H9 (cell line): ENCODE data around the gene LHPP. TPM values are rescaled to one million over a fixed set of nuclear protein-coding genes. Genes with fewer than 3 reads are reported as not detected.
A peak's percentile ranks its signal among the peaks of the same experiment; 100 is the strongest.

Experiments
- DNase-seq: peaks from one replicate; pipeline ENCODE4 v3.0.0-alpha.2; 2017
- H2AFZ ChIP-seq: one replicate; pipeline ENCODE4 v1.6.1; 2013; ENCODE audit warnings: mild to moderate bottlenecking, low read length, control low read depth, moderate library complexity
- H2AK5ac ChIP-seq: 2 replicates; pipeline ENCODE4 v1.6.1; 2013; ENCODE audit warnings: low read length, control low read depth, mixed read lengths; ENCODE audit not compliant: insufficient read length
- H2BK120ac ChIP-seq: one replicate; pipeline ENCODE4 v1.6.1; 2013; ENCODE audit warnings: low read depth, mild to moderate bottlenecking, low read length, control low read depth, inconsistent platforms; ENCODE audit not compliant: poor library complexity, severe bottlenecking
- H2BK12ac ChIP-seq: 2 replicates; pipeline ENCODE4 v1.6.1; 2013; ENCODE audit warnings: low read length, control low read depth, mixed read lengths, low read depth; ENCODE audit not compliant: insufficient read length
- H2BK15ac ChIP-seq: 2 replicates; pipeline ENCODE4 v1.6.1; 2013; ENCODE audit warnings: low read depth, low read length, control low read depth
- H2BK20ac ChIP-seq: one replicate; pipeline ENCODE4 v1.6.1; 2013; ENCODE audit warnings: low read depth, mild to moderate bottlenecking, low read length, control low read depth, inconsistent platforms; ENCODE audit not compliant: poor library complexity, severe bottlenecking
- H2BK5ac ChIP-seq: 2 replicates; pipeline ENCODE4 v1.6.1; 2013; ENCODE audit warnings: low read length, control low read depth, mixed read lengths; ENCODE audit not compliant: insufficient read length
- H3K14ac ChIP-seq: 2 replicates; pipeline ENCODE4 v1.6.1; 2013; ENCODE audit warnings: low read length, control low read depth; ENCODE audit not compliant: insufficient read depth
- H3K18ac ChIP-seq: 2 replicates; pipeline ENCODE4 v1.6.1; 2013; ENCODE audit warnings: low read depth, mild to moderate bottlenecking, mixed read lengths, low read length, control low read depth; ENCODE audit not compliant: insufficient read length
- H3K23ac ChIP-seq: 2 replicates; pipeline ENCODE4 v1.6.1; 2013; ENCODE audit warnings: low read length, control low read depth, mixed read lengths, low read depth; ENCODE audit not compliant: insufficient read length
- H3K23me2 ChIP-seq: 2 replicates; pipeline ENCODE4 v1.6.1; 2013; ENCODE audit warnings: low read depth, mild to moderate bottlenecking, mixed read lengths, low read length, control low read depth; ENCODE audit not compliant: insufficient read length, poor library complexity, severe bottlenecking
- H3K27ac ChIP-seq: 2 replicates; pipeline ENCODE4 v1.5.1; 2013; ENCODE audit warnings: low read length, control low read depth, mixed read lengths, low read depth; ENCODE audit not compliant: insufficient read length
- H3K27me3 ChIP-seq: 2 replicates; pipeline ENCODE4 v1.6.1; 2013; ENCODE audit warnings: low read length, control low read depth, inconsistent platforms; ENCODE audit not compliant: insufficient read depth
- H3K4ac ChIP-seq: 2 replicates; pipeline ENCODE4 v1.6.1; 2013; ENCODE audit warnings: low read depth, mild to moderate bottlenecking, control low read depth, inconsistent platforms, low read length, moderate library complexity
- H3K4me1 ChIP-seq: 2 replicates; pipeline ENCODE4 v1.6.1; 2013; ENCODE audit warnings: low read length, control low read depth, inconsistent platforms; ENCODE audit not compliant: insufficient read depth
- H3K4me2 ChIP-seq: 2 replicates; pipeline ENCODE4 v1.6.1; 2013; ENCODE audit warnings: low read length, control low read depth, mixed read lengths; ENCODE audit not compliant: insufficient read length, insufficient read depth
- H3K56ac ChIP-seq: 2 replicates; pipeline ENCODE4 v1.6.1; 2013; ENCODE audit warnings: low read depth, mild to moderate bottlenecking, mixed read lengths, low read length, control low read depth; ENCODE audit not compliant: insufficient read length
- H3K79me1 ChIP-seq: 2 replicates; pipeline ENCODE4 v1.6.1; 2013; ENCODE audit warnings: low read depth, mild to moderate bottlenecking, moderate library complexity, low read length, control low read depth, inconsistent platforms; ENCODE audit not compliant: insufficient read depth, poor library complexity, severe bottlenecking
- H3K79me2 ChIP-seq: 2 replicates; pipeline ENCODE4 v1.6.1; 2013; ENCODE audit warnings: low read length, control low read depth, inconsistent platforms; ENCODE audit not compliant: insufficient read depth
- H3K9ac ChIP-seq: 2 replicates; pipeline ENCODE4 v1.6.1; 2013; ENCODE audit warnings: low read length, control low read depth, mixed read lengths; ENCODE audit not compliant: insufficient read length; ENCODE audit errors: extremely low read depth
- H3K9me3 ChIP-seq: one replicate; pipeline ENCODE4 v1.6.1; 2013; ENCODE audit warnings: low read depth, low read length, inconsistent platforms; ENCODE audit not compliant: control insufficient read depth
- H3T11ph ChIP-seq: one replicate; pipeline ENCODE4 v1.6.1; 2013; ENCODE audit warnings: mild to moderate bottlenecking, low read length, control low read depth, inconsistent platforms
- H4K20me1 ChIP-seq: one replicate; pipeline ENCODE4 v1.6.1; 2013; ENCODE audit not compliant: control insufficient read depth, insufficient read length, insufficient read depth
- H4K5ac ChIP-seq: 2 replicates; pipeline ENCODE4 v1.6.1; 2013; ENCODE audit warnings: low read depth, mild to moderate bottlenecking, mixed read lengths, low read length, control low read depth; ENCODE audit not compliant: insufficient read length
- H4K8ac ChIP-seq: replicated peaks from 2 replicates; pipeline ENCODE4 v1.6.1; 2013; ENCODE audit warnings: low read length, control low read depth, mixed read lengths, low read depth; ENCODE audit not compliant: insufficient read length
- H4K91ac ChIP-seq: 2 replicates; pipeline ENCODE4 v1.6.1; 2013; ENCODE audit warnings: low read depth, mild to moderate bottlenecking, moderate library complexity, mixed read lengths, low read length, control low read depth; ENCODE audit not compliant: insufficient read length
- H3K27ac Mint-ChIP-seq, 3 experiments: 2 replicates in 2 of 3; 3 replicates in 1 of 3; pipeline ENCODE4 v1.8.0; 2020 to 2021; ENCODE audit warnings: mixed read lengths in 3 of 3, mild to moderate bottlenecking in 1 of 3, moderate library complexity in 1 of 3
- H3K27me3 Mint-ChIP-seq: 2 replicates; pipeline ENCODE4 v1.8.0; 2021; ENCODE audit warnings: low read depth, mild to moderate bottlenecking, moderate library complexity, mixed read lengths
- H3K36me3 Mint-ChIP-seq, 3 experiments: 2 replicates in 2 of 3; 3 replicates in 1 of 3; pipeline ENCODE4 v1.8.0; 2020 to 2021; ENCODE audit warnings: low read depth in 3 of 3, mixed read lengths in 3 of 3; ENCODE audit not compliant: insufficient read depth in 1 of 3
- H3K4me1 Mint-ChIP-seq, 2 experiments: 2 replicates each; pipeline ENCODE4 v1.8.0; 2020; ENCODE audit warnings: mixed read lengths in 2 of 2
- H3K4me3 Mint-ChIP-seq, 2 experiments: 2 replicates in 1 of 2; 3 replicates in 1 of 2; pipeline ENCODE4 v1.8.0; 2020 to 2021; ENCODE audit warnings: mild to moderate bottlenecking in 2 of 2, mixed read lengths in 2 of 2, moderate library complexity in 1 of 2
- H3K9me3 Mint-ChIP-seq, 2 experiments: 2 replicates in 1 of 2; 3 replicates in 1 of 2; pipeline ENCODE4 v1.8.0; 2020; ENCODE audit warnings: mild to moderate bottlenecking in 2 of 2, mixed read lengths in 2 of 2, moderate library complexity in 1 of 2
- CTCF ChIP-seq: fragments of 200-600 bp; sonication (generic); conservative IDR thresholded peaks from 3 replicates; pipeline ENCODE4 v1.8.0; 2021; ENCODE audit warnings: antibody characterized with exemption, mild to moderate bottlenecking
- WGBS: extraction: QIAGEN DNeasy Blood & Tissue Kit; methylation state at CpG from one replicate; pipeline ENCODE4 v1.1.7; 2013; ENCODE audit warnings: missing lambda C conversion rate, low lambda C conversion rate, mixed read lengths; ENCODE audit not compliant: insufficient read length; ENCODE audit errors: extremely low coverage; 5-methylcytosine and 5-hydroxymethylcytosine counted together
- total RNA-seq: library from RNA; stranded (reverse); gene quantifications from 2 replicates; pipeline ENCODE4 v1.2.1, GENCODE V29; 2021

LHPP gene
- total RNA-seq, 1 experiment from 2014 or later = 29.6 TPM

- Histone ChIP-seq H3K27me3 (no peaks in the 10 kb centered on the region), H3K4ac (no peak overlapping the region), H2AK5ac (no peak overlapping the region), H3K23me2 (no peaks in the 10 kb centered on the region), H3K23ac (no peak overlapping the region), H2AFZ (no peak overlapping the region), H3K4me1 (peaks cover 4% of the 10 kb centered on the region; the same call in 1 of the 2 replicates), H3K9me3 (no peaks in the 10 kb centered on the region), H4K5ac (no peak overlapping the region), H3K79me2 (no peaks in the 10 kb centered on the region), H3K79me1 (no peaks in the 10 kb centered on the region), H2BK5ac (no peak overlapping the region), H3K4me2 (no peak overlapping the region), H4K8ac (no peak overlapping the region), H3K27ac (no peak overlapping the region), H3K18ac (no peak overlapping the region), H3K9ac (no peak overlapping the region), H2BK20ac (no peak overlapping the region), H2BK120ac (no peak overlapping the region), H2BK15ac (no peak overlapping the region), H3K14ac (no peak overlapping the region), H4K20me1 (no peaks in the 10 kb centered on the region), H3T11ph (no peak overlapping the region), H2BK12ac (no peak overlapping the region), H4K91ac (no peak overlapping the region), H3K56ac (no peak overlapping the region)
- no peak for DNase-seq
- Mint-ChIP-seq H3K27me3 (no peaks in the 10 kb centered on the region; the same call in 1 of the 2 replicates), H3K27ac (peak overlapping the region in 1 of 3 experiments; percentile 53; a peak in 1 of 7 replicates), H3K4me3 (no peak overlapping the region), H3K36me3 (peaks cover 0 to 4% (median 0%) of the 10 kb centered on the region in 3 experiments; a peak in 3 of 7 replicates), H3K9me3 (no peaks in the 10 kb centered on the region), H3K4me1 (peaks cover 23 to 26% of the 10 kb centered on the region in 2 experiments)
- no CpG with 5 or more reads among the region's 13 CpGs for WGBS
- no peak for TF ChIP-seq CTCF
These were observed 193.8 kb downstream of the LHPP start for GRCh38 chr10:124655191-124656112.
